ENCODE results near the gene CAMTA1. TPM values are rescaled to one million over a fixed set of nuclear protein-coding genes. Genes with fewer than 3 reads are reported as not detected.

CAMTA1 gene
- total RNA-seq, 1 donor from 2014 or later = 166 TPM

- ATAC-seq = no peak
- intact Hi-C loops (cut with micrococcal nuclease) = no loop called here
- DNase-seq = no peak
Measured at GRCh38 chr1:7335224-7335879, 550.1 kb downstream of the CAMTA1 start.

DNA sequence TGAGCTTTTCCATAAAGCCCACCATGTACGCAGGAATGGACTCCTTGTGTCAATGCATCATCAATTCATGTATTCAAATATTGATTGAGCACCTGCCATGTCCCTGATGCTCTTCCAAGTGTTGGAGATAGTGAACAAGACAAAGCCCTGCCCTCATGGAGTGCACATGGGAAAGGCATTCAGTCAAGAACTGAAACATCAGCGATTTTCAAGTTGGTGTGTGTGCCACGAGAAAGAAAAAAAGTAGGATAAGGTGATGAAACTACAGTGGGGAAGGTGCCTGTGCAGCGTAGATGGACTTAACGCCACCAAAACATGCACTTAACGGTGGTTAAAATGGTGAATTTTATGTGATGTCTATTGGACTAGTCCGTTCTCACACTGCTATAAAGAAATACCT, 553.2 kb downstream of the CAMTA1 start:
- intact Hi-C loops (cut with micrococcal nuclease) = no loop called here
- DNase-seq = no peak
- ATAC-seq = no peak

DNA sequence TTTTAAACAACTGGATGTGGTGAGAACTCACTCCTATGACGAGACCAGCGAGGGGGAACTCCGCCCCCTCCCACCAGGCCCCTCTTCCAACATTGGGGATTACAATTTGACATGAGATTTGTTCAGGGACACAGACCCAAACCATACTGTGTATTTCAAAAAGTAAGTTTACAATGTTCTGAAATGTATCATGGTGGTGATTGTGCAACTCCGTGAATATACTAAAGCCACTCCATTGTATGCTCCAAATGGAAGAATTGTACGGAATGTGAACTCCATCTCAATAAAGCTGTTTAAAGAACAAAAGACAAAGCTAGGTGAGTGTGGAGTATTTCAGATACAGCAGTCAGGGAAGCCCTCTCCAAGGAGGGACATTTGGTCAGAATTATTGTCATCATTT, 553.8 kb downstream of the CAMTA1 start:
- DNase-seq = no peak
- ATAC-seq = no peak
- intact Hi-C loops (cut with micrococcal nuclease) = no loop called here

- intact Hi-C loops (cut with micrococcal nuclease) = no loop called here
- ATAC-seq = no peak
- DNase-seq = no peak
Measured at GRCh38 chr1:7339953-7340352, 554.7 kb downstream of the CAMTA1 start.

- intact Hi-C loops (cut with micrococcal nuclease) = no loop called here
- ATAC-seq = peak; percentile 81
- DNase-seq = peak; percentile 37
Measured at GRCh38 chr1:7341145-7341905, 556.1 kb downstream of the CAMTA1 start.

DNA sequence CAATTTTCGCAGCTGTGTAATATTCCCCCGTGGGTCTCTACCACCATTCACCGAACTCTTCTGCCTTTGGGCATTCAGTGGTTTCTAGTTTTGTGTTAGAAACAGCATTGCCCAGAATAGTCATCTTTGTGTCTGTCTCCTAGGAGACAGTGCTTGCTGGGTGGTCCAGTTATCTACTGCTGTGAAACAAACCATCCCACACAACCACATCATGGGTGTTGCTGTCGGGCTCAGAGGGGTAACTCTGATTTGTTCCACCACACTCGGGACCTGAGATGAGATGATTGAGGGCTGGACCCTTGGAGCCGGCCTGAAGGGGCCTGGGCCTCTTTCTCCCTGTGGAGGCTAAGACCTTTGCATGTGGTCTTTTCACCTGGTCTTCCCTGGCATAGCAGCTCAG, 558.6 kb downstream of the CAMTA1 start:
- intact Hi-C loops (cut with micrococcal nuclease) = no loop called here
- ATAC-seq (no peak), DNase-seq (no peak)

GRCh38 chr1:7344299-7344698, 559.0 kb downstream of the CAMTA1 start:
- ATAC-seq (no peak), DNase-seq (no peak)
- intact Hi-C loops (cut with micrococcal nuclease) = no loop called here

DNA sequence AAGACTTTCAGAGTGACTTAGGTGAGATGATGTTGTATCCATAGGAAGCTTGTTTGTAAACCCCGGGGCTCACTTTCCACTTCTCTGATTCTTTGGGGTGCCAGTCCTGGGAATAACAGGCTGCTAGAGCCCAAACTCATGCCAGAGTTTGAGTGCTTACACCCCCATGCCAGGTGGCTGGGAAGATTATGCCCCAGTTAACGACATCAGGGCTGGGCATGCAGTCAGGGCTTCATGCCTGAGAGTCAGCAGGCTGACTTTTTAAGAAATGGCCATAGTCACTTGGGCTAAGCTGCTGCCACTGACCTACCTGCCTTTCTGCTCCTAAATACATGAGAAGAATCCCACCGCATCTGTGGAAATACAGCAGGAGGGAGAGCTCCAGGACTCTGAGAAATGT, 560.3 kb downstream of the CAMTA1 start:
- intact Hi-C loops (cut with micrococcal nuclease) = no loop called here
- ATAC-seq (no peak), DNase-seq (no peak)

- intact Hi-C loops (cut with micrococcal nuclease) = no loop called here
- ATAC-seq (no peak), DNase-seq (no peak)
Measured at GRCh38 chr1:7346070-7346596, 560.9 kb downstream of the CAMTA1 start.

GRCh38 chr1:7346600-7347570, 561.6 kb downstream of the CAMTA1 start:
- ATAC-seq (peak; percentile 82), DNase-seq (no peak)

DNA sequence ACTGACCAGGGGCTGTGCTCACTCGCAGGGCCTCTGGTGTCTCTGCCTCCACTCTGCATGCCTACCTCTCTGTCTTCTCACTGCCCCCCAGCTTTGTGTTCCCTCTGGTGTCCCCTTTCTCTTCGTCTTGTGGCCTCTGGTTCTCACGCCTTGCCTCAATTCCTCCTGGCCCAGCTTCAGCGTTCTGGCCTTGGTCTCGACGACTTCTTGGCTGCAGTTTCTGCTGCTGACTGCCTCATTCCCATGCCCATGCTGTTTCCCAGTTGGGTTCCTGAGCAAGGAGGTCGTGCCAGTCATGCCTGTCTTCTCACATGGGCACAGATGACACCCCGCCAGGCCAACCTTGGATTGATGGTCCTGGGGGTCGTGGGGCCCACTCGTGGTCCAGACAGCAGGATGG, 562.8 kb downstream of the CAMTA1 start:
- ATAC-seq (no peak), DNase-seq (no peak)
- intact Hi-C loops (cut with micrococcal nuclease) = no loop called here

More at GRCh38 chr1:7346600-7347570, 561.6 kb downstream of the CAMTA1 start:
- intact Hi-C loops (cut with micrococcal nuclease) = no loop called here

DNA sequence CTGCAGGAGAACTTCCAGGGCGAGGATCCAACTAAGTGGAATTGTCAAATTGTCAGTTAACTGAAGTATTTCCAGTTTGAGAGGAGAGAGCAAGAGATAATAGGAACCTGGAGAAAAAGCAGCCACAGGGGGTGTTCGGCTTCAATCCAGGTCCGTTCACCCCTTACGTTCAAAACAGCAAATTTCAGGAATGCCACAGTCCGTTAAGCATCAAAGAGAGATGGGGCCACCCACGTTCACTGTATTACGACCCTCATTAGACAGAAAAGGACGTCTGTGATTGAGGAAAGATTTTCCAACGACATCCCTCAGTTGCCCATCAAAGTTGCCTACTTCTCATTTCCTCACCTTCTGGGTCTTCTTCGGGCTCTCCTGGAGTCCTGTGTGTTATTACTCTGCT, 563.3 kb downstream of the CAMTA1 start:
- intact Hi-C loops (cut with micrococcal nuclease) = no loop called here
- ATAC-seq (no peak), DNase-seq (no peak)

DNA sequence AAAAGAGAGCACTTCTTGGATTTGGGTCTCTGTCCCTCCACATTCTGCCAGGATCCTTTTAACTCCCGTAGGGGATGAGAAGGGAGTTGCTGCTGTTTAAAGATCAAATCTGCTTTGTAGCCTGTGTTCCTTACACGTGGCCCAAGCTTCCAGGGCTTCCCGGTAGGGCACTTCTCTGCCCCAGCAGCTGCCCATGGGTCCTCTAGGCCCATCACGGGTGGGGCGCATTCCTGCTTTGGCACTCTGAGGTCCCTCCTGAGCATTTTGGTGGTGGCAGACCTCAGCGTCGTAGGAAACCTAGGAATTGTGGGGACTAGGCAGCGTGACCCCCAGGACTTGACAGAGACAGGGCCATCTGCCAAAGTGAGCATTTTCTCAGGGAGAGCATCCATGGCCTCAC, 565.5 kb downstream of the CAMTA1 start:
- DNase-seq (no peak), ATAC-seq (no peak)
- intact Hi-C loops (cut with micrococcal nuclease) = no loop called here

- no peak for ATAC-seq
- intact Hi-C loops (cut with micrococcal nuclease) = no loop called here
- no peak for DNase-seq
Measured at GRCh38 chr1:7351649-7352048, 566.4 kb downstream of the CAMTA1 start.

GRCh38 chr1:7352364-7352763, 567.1 kb downstream of the CAMTA1 start:
- intact Hi-C loops (cut with micrococcal nuclease) = no loop called here
- no peak for ATAC-seq
- no peak for DNase-seq

DNA sequence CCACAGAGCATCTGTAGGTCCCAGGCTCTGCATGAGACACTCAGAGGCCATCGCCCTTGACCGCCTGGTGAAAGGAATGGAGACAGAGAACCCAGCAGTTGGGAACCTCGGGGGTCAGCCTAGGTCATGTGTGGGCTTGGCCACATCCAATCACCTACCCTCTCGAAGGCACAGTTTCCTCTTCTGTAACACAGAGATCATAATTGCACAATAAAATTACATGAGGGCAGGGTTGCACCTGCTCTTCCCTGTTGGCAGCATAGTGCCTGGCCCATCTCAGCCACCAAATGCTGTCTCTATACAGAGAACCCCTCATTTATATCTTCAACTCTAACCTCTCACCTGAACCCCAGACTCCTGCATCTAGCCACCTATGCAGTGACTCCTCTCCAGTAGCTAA, 567.7 kb downstream of the CAMTA1 start:
- DNase-seq = no peak
- no peak for ATAC-seq
- intact Hi-C loops (cut with micrococcal nuclease) = no loop called here

- intact Hi-C loops (cut with micrococcal nuclease) = no loop called here
- ATAC-seq = no peak
- no peak for DNase-seq
Measured at GRCh38 chr1:7355646-7356045, 570.4 kb downstream of the CAMTA1 start.

GRCh38 chr1:7356079-7356478, 570.8 kb downstream of the CAMTA1 start:
- DNase-seq (no peak), ATAC-seq (no peak)
- intact Hi-C loops (cut with micrococcal nuclease) = no loop called here

DNA sequence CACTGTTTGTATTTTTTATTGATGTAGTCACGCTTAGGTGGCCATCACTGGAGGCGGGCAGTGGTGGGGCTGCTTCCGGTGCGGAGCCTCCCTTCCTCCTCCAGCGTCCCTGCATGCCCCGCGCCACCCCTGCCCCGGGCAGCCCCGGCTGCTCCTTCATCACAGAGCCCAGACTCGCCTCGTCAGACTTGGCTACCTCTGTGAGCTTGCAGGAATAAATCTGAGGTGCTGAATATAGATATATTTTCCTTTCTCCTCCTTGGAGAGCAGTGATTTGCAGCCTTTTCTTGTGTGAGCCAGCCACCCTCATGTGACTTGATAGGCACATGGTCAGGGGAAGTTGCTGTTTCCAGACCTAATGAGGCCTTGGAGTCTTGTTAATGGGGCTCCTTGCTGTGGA, 573.2 kb downstream of the CAMTA1 start:
- DNase-seq = no peak
- intact Hi-C loops (cut with micrococcal nuclease) = no loop called here

DNA sequence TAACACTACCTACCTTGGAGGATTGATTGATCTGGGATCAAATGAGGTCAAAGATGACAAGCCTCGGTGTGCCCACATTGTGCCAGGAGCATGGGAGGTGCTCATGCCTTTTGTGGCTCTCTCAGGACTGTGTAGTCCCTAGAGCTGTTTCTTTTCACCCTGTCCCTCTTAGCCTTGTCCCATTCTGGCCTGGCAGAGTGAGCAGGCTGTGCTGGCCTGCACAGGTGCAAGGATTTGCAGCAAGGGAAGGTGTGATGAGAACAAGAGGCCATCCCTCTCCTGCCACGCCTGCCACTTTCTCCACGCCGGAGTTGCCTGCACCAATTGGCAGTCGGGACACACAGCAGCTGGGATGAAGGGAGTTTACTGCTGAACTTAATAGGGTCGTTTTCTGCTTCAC, 575.3 kb downstream of the CAMTA1 start:
- intact Hi-C loops (cut with micrococcal nuclease) = no loop called here
- ATAC-seq (no peak), DNase-seq (no peak)

More for the DNA sequence above, 573.2 kb downstream of the CAMTA1 start:
- ATAC-seq = no peak
